IPS-NIHi11 (cell line): Measurements from ENCODE around the gene PHC2.

ENCODE experiments used
- DNase-seq: peaks from one replicate; pipeline ENCODE4 v3.0.0; 2012; ENCODE audit warnings: mixed read lengths, low spot score

The PHC2 gene

DNA sequence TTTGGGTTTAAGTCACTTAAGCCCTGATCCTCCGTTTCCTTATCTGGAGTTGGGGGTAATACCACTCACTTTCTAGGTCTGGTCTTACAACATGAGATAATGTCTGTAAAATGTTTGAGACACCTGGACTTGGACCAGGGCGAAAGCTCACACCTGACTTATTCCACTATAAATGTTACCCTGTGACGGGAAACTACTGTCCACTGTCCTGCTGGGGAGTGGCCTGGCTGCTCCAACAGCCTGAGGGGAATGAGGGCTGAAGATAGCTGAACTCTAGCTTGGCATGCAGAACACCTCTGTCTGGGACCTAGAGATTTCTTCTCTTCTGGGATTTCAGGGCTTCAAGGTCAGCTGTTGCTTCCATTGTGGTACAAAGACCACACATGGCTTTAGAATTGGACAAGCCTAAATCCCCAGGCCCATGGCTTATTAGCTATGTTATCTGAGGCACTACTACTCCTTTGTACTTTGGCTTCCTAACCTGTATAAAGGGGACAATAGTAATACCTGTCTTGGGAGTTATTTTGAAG, 100.5 kb downstream of the PHC2 start:
- DNase-seq = no peak

DNA sequence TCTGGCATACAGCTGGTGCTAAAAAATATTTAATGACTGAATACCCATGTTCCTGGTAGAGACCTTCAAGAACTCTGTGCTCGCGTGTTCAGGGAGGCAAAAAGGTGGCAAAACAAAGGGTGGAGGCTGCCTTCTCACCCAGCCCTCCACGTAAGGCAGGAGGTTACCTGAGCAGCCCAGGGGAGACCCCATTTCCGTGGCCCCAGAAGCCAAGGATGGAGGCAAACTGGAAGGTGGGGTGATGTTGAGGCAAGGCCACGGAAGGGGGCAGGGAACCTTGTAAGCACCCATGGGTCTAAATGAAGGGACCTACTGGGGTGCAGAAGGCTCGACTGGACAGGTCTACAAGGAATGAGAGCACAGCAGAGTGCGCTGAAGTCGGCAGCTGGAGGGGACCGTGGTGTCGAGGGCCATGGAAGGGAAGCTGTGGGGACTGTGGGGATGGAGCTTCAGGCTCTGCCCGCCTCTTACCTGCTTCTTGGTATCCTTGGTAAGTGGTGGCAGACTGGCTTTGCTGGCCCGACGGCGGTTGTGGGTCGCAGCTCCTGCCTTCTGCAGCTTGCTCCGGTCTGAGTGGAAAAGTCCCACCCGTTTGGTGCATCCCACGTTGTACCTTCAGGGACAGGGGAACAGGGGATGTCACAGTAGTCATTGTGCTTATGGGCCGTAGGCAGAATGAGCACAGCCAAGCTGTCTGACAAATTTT, 101.1 kb downstream of the PHC2 start:
- no peak for DNase-seq

DNA sequence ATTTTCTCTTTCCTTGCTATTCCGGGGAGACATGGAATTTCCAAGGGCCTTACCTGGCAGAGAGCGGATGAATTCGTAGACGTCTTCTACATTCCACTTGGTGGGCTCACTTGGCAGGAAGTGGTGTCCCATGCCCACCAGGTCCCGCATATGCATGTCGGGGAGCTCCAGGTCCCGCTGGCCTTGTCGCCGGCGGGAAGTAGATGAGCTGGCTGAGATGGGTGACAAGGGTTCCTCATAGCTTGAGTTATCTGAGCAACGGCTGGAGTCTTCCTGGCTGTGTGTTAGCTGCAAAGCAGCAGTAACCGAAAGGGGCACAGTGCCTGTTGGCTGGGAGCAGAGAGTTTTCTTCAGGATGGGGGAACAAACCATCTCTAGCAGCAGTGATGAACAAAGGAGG, 102.1 kb downstream of the PHC2 start:
- no peak for DNase-seq

DNA sequence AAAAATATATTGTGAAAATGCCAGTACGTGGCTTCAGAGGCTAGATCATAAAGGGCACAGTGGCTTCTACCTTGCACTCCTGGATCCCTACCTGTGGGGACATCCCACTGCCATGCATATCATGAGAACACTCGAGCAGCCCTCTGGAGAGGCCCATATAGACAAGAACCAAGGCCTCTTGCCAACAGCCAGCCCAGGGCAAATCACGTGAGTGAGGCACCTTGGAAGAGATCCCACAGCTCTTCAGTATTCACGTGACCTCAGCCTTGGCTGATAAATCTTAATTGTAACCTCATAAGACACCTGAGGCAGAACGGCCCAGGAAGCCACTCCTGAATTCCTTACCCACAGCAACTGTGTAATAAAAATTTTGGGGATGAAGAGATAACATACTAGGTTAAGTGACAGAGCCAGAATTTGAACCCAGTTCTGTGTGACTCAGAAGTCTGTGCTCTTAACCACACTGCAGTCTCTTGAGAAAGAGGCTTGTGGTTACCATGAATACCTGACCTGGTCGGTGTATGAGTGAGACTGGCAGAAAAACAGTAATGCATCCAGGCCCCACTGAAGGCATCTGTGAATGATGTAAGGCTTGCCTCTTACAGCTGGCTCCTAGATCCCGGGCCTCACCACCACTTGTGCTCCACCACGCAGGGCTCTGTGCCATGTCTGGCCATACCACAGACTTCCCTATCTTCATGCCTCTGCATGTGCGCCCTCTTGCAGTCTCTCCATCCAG, 103.1 kb downstream of the PHC2 start:
- no peak for DNase-seq

DNA sequence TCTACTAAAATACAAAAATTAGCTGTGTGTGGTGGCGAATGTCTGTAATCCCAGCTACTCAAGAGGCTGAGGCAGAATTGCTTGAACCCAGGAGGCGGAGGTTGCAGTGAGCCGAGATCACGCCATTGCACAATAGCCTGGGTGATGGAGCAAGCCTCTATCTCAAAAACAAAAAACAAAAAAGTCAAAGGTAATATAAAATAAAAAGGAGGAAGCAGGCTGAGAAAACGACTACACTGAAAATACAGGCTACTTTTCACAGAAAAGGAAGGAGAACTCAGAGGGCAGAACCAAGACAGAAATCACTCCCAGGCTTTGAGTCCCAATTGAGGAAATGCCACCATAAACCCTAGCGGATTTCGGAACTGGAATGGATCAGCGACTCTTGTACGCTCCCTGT, 104.1 kb downstream of the PHC2 start:
- DNase-seq = no peak

DNA sequence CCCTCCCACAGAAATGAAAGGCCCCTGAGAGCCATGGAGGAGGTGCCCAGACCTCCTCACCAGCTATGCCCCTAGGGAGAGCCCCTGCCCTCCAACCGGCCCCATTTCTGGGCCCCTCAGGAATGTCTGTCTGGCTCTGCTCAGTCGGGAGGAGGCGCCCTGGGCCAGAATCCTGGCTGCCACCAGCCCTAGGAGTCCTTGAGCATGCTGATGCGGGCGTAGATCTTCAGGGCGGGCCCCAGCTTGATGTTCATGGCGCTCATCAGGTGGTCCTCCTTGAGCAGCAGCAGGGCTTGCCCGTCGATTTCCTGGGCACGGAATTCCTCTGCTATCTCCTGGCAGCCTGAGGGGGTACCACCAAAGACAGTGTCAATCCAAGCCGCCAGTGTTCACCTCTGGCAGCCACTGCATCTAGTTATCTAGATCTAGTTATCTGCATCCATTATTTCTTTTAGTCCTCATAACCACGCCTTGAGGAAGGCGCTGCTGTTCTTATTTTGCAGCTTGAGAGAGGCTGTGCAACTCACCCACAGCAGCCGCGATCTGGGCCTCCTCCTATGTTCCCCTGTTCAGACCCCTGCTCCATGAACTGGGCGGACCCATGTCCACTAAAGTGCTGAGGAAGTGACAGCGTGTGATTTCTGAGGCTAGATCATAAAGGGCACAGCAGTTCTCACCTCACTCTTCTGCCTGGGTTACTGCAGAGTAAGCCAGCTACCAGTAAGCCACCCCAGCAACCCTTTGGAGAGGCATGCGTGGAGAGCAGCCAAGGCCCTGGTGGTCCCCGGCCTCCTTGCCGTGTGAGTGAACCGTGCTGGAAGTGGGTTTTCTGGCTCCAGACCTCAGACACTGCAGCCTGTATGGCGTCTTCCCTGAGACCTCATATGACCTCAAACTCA, 106.0 kb downstream of the PHC2 start:
- no peak for DNase-seq

DNA sequence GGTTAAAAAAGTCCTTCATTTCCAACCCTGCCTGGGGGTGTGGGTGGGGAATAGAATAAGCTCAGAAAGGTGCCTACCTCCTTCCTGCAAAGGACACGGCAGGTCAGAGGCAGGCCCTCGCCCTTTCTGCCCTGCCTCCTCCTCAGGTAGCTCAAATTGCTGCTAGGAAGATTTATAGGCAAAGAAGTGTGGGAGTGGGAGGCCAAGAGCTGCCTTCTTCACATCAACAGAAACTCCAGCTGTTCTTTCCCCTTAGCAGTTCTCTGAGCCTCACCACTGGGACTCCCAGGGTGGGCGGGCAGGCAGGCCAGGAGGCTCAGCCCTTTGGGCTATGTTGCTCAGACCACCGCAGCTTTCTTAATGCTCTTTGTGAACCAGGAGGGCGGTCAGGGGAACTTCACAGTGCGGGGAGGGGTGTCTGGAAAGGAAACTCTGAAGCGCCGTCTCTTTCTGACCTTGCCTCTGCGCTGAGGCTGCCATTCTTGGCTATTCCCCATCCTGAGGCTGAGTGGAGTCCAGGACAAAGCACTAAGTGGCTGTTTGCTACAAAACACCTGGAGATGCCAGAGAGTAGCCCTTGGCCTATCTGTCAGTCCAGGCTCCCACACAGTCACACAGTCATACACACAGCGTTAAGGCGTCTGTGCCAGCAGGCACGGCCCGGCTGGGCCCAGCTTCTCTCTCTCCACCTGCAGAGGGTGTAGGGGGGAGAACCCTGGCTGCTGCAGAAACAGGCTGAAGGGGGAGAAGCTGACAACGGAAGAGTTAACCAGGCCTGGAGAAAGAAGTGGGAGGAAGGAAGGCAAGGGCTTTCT, 107.0 kb downstream of the PHC2 start:
- no peak for DNase-seq

DNA sequence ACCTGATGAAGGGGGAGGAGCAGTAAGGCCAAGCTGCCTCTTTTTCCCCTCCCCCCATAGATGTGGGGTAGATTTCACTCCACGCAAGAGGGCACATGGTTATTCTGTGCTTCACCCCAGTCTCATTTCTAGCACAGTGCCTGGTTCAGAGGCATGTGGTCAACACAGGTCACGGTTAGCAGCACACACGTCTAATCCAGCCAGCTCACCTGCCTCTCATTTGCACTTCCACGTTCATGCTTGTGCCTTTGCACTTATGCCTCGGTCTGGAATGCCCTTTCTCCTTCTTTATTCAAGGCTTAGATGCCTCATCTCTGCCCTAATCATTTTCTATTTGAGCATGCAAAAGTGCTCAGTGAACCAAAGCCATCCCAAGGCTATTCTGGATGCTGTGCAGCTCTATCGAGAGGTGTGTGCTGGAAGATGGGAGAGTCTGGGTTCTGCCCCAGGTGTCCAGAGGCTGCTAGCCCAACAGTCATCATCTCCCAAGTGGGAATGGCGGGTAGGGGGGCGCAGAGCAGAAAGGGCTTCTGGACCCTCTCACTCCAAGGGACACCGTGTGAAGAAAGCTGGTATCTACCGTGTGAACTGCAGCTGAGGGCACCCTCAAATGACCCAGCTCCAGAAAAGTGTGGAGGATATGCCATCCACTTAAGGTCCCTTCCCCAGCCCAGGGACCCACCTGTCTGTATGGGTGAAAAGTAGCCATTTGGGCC, 107.9 kb downstream of the PHC2 start:
- DNase-seq = no peak

DNA sequence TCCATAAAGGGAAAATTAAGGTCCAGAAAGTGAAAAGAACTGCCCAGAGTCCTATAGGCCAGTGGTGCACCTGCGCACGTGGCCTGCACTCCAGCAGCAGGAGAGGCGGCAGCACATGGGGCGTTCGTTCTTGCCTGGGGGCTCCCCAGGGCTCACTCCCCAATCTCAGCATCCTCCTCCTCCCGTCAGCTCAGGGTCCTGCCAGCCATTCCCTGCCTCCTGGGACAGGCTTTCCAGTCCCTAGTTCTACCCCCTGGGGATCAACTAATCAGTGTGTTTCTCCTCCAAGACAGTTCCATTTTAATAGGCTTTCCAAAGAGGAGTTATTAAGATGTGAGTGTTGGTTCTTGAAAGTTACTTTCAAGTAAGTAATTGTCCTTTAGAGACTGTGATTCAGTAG, 108.8 kb downstream of the PHC2 start:
- no peak for DNase-seq

DNA sequence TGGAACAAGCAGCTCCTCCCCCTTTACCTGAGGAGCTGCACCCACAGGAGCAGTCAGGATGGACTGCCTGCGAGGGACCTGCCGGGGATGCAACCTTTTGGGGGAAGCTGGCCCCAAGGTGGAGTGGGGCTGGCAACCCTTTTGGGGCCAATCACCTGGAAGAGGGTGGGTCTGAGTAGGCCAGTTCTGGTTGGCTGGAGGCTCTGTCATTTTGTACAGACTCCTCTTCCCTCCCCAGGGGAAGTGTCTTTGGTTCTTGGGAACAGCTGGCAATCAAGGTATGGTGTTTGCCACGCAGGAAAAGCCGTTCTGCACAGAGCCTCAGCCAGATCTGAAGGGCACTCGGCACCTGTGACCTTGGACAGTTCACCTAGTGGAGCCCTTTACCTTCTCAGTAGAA, 109.7 kb downstream of the PHC2 start:
- DNase-seq = no peak

DNA sequence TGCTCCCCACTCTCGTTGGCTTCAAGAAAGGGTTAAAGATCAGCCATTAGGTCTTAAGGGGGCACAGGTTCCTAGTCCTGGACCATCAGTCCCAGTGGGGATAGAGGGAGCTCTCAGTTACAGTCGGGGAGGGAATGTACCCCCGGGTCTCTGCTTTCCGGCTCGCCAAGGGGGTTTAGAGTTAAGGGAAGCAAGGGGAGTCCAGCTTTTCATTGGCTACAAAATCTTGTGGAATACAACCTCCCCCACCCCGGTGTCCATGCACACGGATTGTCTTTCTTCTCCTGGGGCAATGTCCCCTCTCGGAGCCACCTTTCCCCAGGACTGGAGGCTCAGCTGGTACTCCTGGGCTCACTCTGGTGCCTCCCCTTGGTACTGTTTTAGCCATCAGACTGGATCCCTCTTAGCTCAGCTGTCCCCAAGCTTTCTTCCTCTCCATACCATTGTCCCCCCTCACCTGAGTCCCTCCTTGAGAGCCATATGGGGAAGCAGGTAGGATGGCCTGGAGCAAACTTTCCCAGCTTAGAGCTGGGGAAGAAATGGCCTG, 110.2 kb downstream of the PHC2 start, which contains the start of gene A3GALT2:
Gene A3GALT2 (minus strand): TSS at position 480 of the 547 bp plus-strand sequence. CDS start 0 bp downstream, at position 480.
- no peak for DNase-seq

DNA sequence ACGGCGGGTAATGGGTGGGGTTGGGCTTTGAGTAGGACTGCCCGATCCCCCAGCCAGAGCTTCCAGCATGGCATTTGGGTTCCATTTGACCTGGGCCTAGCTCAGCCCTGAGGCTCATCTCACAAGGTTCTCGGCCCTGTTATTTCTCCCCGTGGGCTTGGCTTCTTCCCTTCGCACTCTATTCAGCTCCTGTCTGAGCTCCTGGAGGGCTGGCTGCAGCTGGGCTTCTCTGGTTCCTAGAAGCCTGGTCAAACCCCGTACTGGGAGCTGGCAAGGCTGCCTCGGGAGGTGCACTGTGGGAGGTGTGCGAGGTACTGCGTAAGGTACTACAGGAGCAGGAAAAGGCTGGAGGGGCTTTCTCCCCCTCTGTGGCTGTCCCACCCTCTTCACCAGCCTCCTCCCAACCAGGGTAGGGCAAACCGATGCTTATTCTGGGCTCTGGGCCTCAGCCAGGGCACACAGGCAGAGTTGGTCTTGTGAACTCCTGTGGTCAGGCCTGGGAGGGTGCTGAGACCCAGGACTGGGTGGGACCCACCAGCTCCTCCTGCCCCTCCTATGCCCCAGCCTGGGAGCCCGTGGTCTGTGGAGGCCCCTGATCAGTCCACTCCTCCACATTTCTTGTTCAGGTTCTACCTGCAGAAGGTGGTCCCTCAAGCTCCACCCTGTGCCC, 110.8 kb downstream of the PHC2 start:
- DNase-seq = no peak

DNA sequence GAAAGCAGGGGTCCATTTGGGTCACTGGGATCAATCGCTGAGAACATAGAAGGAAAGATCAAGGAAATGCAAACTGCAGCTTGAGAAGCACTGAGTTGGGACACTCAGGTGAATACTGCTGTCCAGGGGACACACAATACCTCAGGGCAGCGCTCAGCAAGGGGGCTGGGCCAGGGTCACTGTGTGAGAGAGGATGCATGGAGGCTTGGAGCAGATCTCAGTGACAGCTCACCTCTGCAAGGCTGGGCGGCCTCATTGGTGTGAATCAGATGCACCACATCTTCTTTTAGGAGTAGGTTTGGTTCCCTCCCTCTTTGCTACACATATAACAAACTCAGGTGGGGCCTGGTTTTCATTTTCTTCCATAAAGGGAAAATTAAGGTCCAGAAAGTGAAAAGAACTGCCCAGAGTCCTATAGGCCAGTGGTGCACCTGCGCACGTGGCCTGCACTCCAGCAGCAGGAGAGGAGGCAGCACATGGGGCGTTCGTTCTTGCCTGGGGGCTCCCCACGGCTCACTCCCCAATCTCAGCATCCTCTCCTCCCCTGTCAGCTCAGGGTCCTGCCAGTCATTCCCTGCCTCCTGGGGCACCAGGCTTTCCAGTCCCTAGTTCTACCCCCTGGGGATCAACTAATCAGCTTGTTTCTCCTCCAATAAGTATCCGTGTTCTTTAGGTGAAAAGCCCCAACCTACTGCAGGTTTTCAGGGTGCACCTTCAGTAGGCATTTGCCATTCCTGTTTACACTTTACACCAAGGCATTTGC, 111.5 kb downstream of the PHC2 start:
- no peak for DNase-seq

DNA sequence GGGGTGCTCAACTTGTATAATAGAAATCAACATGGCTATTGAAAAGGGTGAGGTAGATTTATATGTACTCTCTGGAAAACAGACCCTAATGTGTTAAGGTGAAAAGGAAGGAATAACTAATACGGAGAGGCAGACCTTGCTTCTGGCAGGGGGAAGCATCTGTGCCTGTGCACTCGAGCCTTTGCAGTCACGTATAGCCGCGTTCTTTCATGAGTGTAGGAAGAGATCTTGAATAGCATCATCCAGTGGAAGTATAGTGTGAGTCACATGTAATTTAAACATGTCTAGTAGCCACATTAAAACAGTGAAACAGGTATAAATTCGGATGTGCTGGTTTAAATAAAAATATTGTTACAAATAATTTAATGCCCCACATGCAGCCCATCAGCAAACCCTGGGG, 112.9 kb downstream of the PHC2 start:
- no peak for DNase-seq

DNA sequence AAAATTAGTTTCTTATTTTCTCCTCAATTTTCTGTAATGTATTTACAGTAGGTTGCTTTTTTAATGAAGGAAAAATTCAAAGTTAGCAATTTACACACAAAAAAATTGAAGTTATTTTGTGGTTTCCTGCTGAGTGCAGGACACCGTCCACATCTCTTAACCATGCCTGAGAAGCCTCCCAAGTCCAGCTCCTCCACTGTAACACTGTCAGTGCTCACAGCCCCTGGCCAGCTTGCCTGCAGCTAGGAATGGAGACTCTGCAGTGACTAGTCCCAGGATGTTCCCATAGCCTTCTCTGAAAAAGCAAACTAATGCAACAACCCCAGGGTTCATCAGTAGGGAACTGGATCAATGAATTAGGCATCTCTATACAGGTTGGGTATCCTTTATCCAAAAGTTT, 113.5 kb downstream of the PHC2 start:
- no peak for DNase-seq

DNA sequence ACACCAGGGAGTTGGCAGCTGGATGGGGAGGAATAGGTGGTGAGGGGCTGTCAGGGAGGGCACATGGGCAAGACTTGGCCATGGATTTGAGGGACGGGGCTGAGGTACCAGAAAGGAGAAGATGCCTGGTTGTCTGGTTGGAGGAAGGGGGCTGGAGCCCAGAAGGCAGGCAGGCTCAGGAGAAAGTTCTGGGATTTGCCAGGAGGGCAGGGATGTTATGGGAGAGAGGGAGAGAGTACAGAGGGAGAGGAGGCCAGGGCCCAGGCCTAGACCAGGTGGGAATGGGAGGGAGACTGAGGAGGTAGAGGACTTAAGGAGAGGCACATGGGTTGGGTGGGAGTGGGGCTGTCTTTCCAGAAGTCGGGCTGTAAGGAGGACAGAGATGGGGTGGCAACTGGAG, 114.3 kb downstream of the PHC2 start:
- DNase-seq = no peak

DNA sequence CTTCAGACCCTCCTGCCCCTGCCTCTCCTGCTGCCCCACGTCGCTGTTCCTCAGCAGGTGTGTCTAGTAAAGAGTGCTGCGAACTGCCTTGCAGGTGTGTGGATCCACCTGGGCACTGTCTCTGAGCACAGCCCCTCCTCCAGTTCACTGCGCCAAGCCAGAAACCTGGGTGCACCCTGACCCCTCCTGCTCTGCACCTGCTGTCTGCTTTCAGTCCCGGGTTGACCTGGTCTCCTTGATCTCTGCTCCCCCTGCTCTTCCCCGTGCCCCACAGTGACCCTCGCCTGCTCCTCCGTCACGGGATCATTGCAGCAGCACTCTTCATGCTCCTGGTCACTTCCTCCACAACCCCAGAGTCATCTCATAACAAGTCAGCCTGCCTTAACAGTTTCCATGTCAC, 116.5 kb downstream of the PHC2 start:
- no peak for DNase-seq

DNA sequence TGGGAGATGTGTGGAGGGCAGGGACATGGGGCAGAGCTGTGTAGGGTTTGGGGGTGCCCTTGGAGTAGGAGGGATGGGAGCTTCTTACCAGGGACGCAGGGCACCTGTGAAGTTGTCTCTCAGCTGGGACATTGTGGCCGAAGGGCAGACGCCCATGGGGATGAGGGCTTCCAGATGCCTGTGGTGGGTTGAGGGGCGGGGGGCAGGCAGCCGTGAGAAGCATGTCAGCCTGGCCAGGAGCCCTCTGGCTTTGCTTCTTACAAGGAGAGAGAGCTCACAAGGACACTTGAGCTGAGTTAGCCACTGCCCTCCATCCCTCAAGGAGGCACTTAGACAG, 118.5 kb downstream of the PHC2 start:
- no peak for DNase-seq

DNA sequence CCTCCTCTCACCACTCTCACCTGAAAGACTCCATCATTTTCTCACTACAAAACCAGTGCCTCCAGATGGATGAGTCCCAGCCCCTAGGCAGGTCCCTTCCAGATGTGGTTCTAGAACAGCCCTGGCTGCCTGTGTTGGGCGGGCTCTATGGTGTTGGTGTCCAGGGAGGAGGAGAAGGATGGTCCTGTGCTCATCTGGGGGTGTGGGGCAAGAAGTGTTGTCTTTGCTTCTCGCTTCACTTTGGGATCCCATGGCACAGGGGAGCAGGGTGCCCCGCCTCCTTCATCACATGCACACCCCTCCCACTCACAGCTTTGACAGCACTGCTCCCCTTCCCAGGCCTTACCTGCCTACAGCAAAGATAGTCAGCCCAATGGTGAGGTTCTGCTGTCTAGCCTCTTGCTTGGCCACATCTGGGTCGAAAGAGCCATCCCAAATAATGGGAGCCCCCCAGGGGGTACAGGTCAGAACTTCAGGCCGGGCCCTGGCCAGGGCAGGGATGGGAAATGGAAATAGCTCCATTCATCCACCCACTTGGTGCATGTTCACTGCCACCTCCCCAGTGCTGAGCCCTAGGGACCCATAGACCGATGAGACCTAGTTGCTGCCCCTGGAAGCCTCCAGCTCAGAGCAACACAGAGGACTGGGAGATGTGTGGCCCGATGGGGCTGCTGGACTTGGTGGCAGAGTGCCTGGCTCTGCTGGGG, 119.0 kb downstream of the PHC2 start:
- no peak for DNase-seq
